ENCODE data around the gene ADPRS.

ADPRS gene

GRCh38 chr1:36087233-36088123 lies 1.2 kb upstream of the ADPRS start:
- no peak for DNase-seq (ENCODE audit: low spot score)

- no peak for DNase-seq (ENCODE audit: low spot score)
Observed at GRCh38 chr1:36088265-36088576, 471 bp upstream of the ADPRS start.

- DNase-seq (ENCODE audit: low spot score): peak; percentile 67
Observed at GRCh38 chr1:36089393-36090121, 865 bp downstream of the ADPRS start.

GRCh38 chr1:36091141-36091540 lies 2.4 kb downstream of the ADPRS start:
- DNase-seq (ENCODE audit: low spot score): no peak

- no peak for DNase-seq (ENCODE audit: low spot score)
Observed at GRCh38 chr1:36091698-36092097, 3.0 kb downstream of the ADPRS start.

- no peak for DNase-seq (ENCODE audit: low spot score)
Observed at GRCh38 chr1:36092166-36092797, 3.6 kb downstream of the ADPRS start.

- DNase-seq (ENCODE audit: low spot score): no peak
Observed at GRCh38 chr1:36092798-36093185, 4.1 kb downstream of the ADPRS start.

- DNase-seq (ENCODE audit: low spot score): no peak
Observed at GRCh38 chr1:36093226-36093625, 4.5 kb downstream of the ADPRS start.

- no peak for DNase-seq (ENCODE audit: low spot score)
Observed at GRCh38 chr1:36093929-36094328, 5.2 kb downstream of the ADPRS start.

GRCh38 chr1:36094621-36095061 lies 5.9 kb downstream of the ADPRS start:
- peak; percentile 78 for DNase-seq (ENCODE audit: low spot score)

GRCh38 chr1:36095760-36096405 lies 7.2 kb downstream of the ADPRS start:
- no peak for DNase-seq (ENCODE audit: low spot score)

GRCh38 chr1:36096500-36097432 lies 8.1 kb downstream of the ADPRS start:
- DNase-seq (ENCODE audit: low spot score): no peak

GRCh38 chr1:36097693-36098585 lies 9.2 kb downstream of the ADPRS start:
- no peak for DNase-seq (ENCODE audit: low spot score)

GRCh38 chr1:36098650-36099365 lies 10.1 kb downstream of the ADPRS start:
- DNase-seq (ENCODE audit: low spot score): no peak

- DNase-seq (ENCODE audit: low spot score): peak; percentile 88
Observed at GRCh38 chr1:36099681-36100341, 11.1 kb downstream of the ADPRS start.

- no peak for DNase-seq (ENCODE audit: low spot score)
Observed at GRCh38 chr1:36100376-36100775, 11.7 kb downstream of the ADPRS start.

GRCh38 chr1:36101546-36101945 lies 12.9 kb downstream of the ADPRS start:
- DNase-seq (ENCODE audit: low spot score): no peak

GRCh38 chr1:36106269-36106668 lies 17.6 kb downstream of the ADPRS start:
- DNase-seq (ENCODE audit: low spot score): no peak

- DNase-seq (ENCODE audit: low spot score): no peak
Observed at GRCh38 chr1:36107394-36107793, 18.7 kb downstream of the ADPRS start.
